ENCODE measurements around the gene STAT5A. TPM values are rescaled to one million over a fixed set of nuclear protein-coding genes. Genes with fewer than 3 reads are reported as not detected.
A peak's percentile ranks its signal among the peaks of the same experiment; 100 is the strongest.
"Not testable (repeated sequence)": the region's sequence is repeated elsewhere in the genome, so short reads cannot be mapped to it uniquely, and the experiment has no call there.

STAT5A gene
- total RNA-seq, 3 donors from 2014 or later = 72.8 to 363 (median 78.9) TPM

DNA sequence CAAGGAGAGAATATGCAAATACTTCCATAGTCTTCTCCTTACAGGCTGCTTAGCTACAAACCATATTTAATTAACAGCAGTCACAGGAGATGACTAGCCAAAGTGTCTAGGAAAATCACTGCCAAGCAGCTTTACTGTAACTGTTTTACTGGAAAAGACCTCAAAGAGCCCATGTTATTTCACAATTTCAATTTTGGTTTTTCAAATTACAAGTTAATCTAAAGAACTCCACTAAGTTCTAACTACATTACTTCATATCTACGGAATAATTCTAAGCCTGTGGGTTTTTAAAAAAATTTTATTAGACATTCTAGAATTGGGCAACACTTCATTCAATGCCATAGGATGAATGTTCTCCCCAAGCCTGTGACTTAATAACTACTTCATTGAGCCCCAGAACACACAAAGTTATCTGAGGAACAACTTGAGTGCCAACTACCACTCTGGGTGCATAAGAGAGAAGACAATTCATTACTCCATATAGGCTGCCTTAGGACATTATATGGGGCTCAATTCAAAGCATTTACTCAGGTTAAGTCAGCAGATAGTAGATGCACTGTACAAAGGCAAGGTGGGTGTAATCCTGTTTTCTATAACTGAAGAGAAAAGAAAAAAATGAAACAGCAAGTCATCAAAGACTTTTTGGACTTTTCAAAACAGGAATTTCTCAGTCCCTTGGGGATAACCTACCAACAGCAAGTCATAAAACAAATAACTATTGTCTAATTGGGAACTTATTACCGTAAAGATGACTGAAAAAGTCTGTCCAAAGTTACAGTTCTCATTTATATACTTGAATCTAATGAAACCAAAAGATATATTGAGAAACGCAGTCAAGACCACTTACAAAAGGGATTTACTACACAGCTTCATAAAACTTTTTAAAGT is 66.9 kb downstream of the STAT5A start:
- Histone ChIP-seq H3K4me1 (no peaks in the 10 kb centered on the region), H3K4me3 (no peak overlapping the region), H3K27me3 (no peaks in the 10 kb centered on the region), H3K9me3 (no peaks in the 10 kb centered on the region), H3K27ac (peak overlapping the region; percentile 46), H3K36me3 (no peaks in the 10 kb centered on the region)
- no peak for DNase-seq (ENCODE audit: low spot score in 2 of 2)
- TF ChIP-seq POLR2AphosphoS5 (IDR thresholded peaks at IDR 0.05) = no peak
- intact Hi-C loops (cut with DNase I; ENCODE audit: low total_unique reads) = no loop called here

DNA sequence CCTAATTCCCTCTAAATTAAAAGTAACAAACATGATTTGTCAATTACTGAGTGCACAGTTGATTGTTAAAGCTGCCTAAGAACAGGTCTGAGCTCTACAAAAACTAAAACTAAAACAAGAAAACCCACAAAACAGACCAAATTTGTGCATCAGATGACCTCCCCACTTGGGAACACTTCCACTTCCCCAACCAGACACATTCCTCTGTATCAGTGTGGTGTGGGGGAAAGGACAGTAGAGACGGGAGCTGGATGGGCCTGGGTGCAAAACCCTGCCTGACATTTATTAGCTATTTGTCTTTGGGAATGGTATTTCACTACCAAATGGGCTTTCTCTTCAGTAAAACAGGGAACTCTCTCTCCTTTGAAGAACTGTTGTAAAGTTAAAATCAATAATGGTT is 70.1 kb downstream of the STAT5A start:
- H3K27me3 ChIP-seq = no peaks in the 10 kb centered on the region
- intact Hi-C loops (cut with DNase I; ENCODE audit: low total_unique reads) = no loop called here
- no peaks in the 10 kb centered on the region for H3K9me3 ChIP-seq
- no peak for DNase-seq (ENCODE audit: low spot score in 2 of 2)
- H3K36me3 ChIP-seq = no peaks in the 10 kb centered on the region
- H3K27ac ChIP-seq = peak overlapping the region in 1 of 2 donors; percentile 8
- peaks cover 0 to 14% of the 10 kb centered on the region in 2 donors for H3K4me1 ChIP-seq
- no peak for TF ChIP-seq CTCF (IDR thresholded peaks at IDR 0.05)
- no peak overlapping the region for H3K4me3 ChIP-seq

DNA sequence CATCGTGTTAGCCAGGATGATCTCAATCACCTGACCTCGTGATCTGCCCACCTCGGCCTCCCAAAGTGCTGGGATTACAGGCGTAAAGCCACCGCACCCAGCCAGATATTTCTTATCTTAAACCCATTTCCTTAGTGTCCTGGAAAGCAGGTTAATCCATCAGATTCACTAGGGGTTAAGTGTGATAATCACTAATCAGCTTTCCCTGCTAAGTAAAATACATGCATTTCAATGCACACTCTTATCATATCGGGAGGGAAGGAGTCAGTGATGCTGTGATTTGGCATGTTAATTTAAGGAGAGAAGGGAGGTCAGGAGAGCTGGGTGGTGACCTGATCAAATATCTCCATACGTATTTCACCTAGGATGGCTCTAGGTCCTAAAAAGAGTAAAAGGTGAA is 70.8 kb downstream of the STAT5A start:
- Histone ChIP-seq H3K27ac (no peak overlapping the region), H3K4me3 (no peak overlapping the region), H3K9me3 (no peaks in the 10 kb centered on the region), H3K36me3 (no peaks in the 10 kb centered on the region), H3K4me1 (peaks cover 0 to 14% of the 10 kb centered on the region in 2 donors), H3K27me3 (no peaks in the 10 kb centered on the region)
- TF ChIP-seq POLR2A (IDR thresholded peaks at IDR 0.05) (no peak), CTCF (IDR thresholded peaks at IDR 0.05) (no peak), POLR2AphosphoS5 (IDR thresholded peaks at IDR 0.05) (no peak)
- DNase-seq (ENCODE audit: low spot score in 2 of 2) = no peak
- intact Hi-C loops (cut with DNase I; ENCODE audit: low total_unique reads) = no loop called here

DNA sequence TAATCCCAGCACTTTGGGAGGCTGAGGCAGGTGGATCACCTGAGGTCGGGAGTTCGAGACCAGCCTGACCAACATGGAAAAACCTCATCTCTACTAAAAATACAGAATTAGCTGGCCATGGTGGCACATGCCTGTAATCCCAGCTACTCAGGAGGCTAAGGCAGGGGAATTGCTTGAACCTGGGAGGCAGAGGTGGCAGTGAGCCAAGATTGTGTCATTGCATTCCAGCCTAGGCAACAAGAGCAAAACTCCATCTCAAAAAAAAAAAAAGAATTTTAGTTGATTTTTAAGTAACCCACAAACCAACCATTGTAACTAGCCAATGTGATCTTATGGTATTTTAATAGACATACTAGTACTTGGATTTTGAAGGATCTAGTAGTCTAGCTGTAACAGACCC is 72.1 kb downstream of the STAT5A start:
- intact Hi-C loops (cut with DNase I; ENCODE audit: low total_unique reads); H3K36me3 ChIP-seq; H3K9me3 ChIP-seq; H3K27me3 ChIP-seq; DNase-seq (ENCODE audit: low spot score in 2 of 2); H3K4me3 ChIP-seq: not testable (repeated sequence)
- Histone ChIP-seq H3K4me1 (peaks cover 0 to 14% of the 10 kb centered on the region in 2 donors), H3K27ac (peak overlapping the region in 1 of 2 donors; percentile 45)

Other genes with a start within 250 kb of the STAT5A start
- 1 to 10 TPM; 1.3 to 4.0 (median 2.3) TPM for gene C17orf113, start 237.9 kb upstream of the STAT5A start, total RNA-seq
- 1 to 10 TPM in 1 of 3 donors, under 1 TPM in 2; 0.48 to 1.0 (median 0.66) TPM for gene ZNF385C, start 190.0 kb upstream of the STAT5A start, total RNA-seq
- 10 to 100 TPM; 13.1 to 22.8 (median 13.4) TPM for gene DHX58, start 175.8 kb upstream of the STAT5A start, total RNA-seq
- gene KAT2A, start 167.1 kb upstream of the STAT5A start, total RNA-seq = 10 to 100 TPM; 22.7 to 55.8 (median 54.4) TPM
- gene HSPB9, start 165.7 kb upstream of the STAT5A start, total RNA-seq = under 1 TPM in 1 of 3 donors, not detected in 2; 0.48 TPM
- gene RAB5C, start 133.5 kb upstream of the STAT5A start, total RNA-seq = 100 to 1,000 TPM; 114 to 146 (median 117) TPM
- under 1 TPM in 1 of 3 donors, not detected in 2; under 0.01 TPM for gene KCNH4, start 107.4 kb upstream of the STAT5A start, total RNA-seq
- gene HCRT, start 103.0 kb upstream of the STAT5A start, total RNA-seq = not detected
- 10 to 100 TPM; 29.1 to 53.0 (median 33.1) TPM for gene GHDC, start 94.0 kb upstream of the STAT5A start, total RNA-seq
- 100 to 1,000 TPM in 2 of 3 donors, 10 to 100 TPM in 1; 97.2 to 130 (median 101) TPM for gene STAT5B, start 12.1 kb upstream of the STAT5A start, total RNA-seq
- gene STAT3, start 99.9 kb downstream of the STAT5A start, total RNA-seq = 100 to 1,000 TPM; 193 to 322 (median 238) TPM
- gene CAVIN1, start 134.8 kb downstream of the STAT5A start, total RNA-seq = 100 to 1,000 TPM; 288 to 554 (median 306) TPM
- gene ATP6V0A1, start 170.4 kb downstream of the STAT5A start, total RNA-seq = 10 to 100 TPM; 53.1 to 74.5 (median 60.0) TPM
- 100 to 1,000 TPM in 1 of 3 donors, 10 to 100 TPM in 2; 42.9 to 101 (median 48.4) TPM for gene NAGLU, start 247.7 kb downstream of the STAT5A start, total RNA-seq

All from breast epithelium (tissue), 4 donors.